NCI-H226 (cell line): ENCODE measurements around the gene KCNJ16.

Experiments
- DNase-seq: peaks from one replicate; pipeline ENCODE4 v3.0.0-alpha.2; 2015

The KCNJ16 gene

DNA sequence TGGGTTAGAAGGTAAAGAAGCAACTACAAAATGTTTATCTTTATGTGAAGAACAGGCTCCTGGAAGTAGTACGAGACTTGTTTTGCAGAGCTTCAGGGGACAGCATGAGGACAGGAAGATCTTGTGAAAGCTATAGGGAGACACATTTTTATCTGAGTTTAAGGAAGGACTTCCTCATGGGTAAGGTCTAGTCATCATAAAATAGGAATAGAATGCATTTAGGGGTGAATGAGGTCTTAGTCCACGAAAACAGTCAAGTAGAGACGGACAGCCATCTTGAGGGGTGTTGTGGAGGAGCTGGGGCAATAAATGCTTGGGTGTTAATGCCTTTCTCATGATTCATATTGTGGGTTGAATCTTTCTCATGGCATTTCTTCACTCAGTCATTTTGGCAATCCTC lies 24.3 kb downstream of the KCNJ16 start:
- no peak for DNase-seq

DNA sequence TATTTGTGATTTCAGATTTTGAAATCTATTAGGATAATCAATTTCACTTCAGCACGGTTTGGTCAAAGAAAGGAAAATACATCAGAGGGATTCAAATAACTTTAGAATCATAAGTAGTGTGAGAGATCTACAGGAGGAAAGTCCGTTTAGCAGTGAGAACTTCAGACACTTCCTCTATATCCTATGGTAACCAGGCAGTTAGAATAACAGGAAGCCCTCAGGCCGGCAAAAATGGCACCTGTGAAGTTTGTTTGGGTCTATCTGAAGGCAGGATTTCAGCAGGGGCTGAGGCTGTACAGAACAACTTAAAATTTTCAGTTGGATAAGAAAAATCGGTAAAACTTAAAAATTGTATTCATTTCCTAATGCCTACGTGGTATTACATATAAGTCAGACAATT lies 24.9 kb downstream of the KCNJ16 start:
- DNase-seq: no peak

- no peak for DNase-seq
These were observed 26.0 kb downstream of the KCNJ16 start for GRCh38 chr17:70100983-70101382.

GRCh38 chr17:70102531-70102930 lies 27.5 kb downstream of the KCNJ16 start:
- no peak for DNase-seq

- DNase-seq: no peak
These were observed 29.9 kb downstream of the KCNJ16 start for GRCh38 chr17:70104791-70105523.

- DNase-seq: no peak
These were observed 30.6 kb downstream of the KCNJ16 start for GRCh38 chr17:70105641-70106040.

GRCh38 chr17:70106551-70106950 lies 31.5 kb downstream of the KCNJ16 start:
- DNase-seq: no peak

DNA sequence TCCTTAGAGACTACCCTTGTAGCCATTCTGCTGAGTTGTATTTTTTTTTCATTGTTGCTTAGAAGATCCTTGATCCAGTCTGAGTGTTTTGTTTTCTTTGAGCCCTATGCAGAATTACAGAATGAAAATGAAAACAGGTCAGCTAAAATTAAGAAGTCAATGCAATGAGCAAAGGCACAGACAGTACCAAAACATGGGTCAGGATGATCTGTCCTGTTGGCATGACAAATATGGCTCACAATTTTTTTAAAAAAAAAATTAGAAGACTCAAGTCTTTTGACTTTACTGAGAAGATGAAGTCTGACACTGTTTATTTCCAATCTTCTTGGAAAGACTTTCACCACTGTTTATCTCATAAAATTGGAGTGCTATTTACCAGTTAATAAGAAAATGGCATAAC lies 32.4 kb downstream of the KCNJ16 start:
- no peak for DNase-seq

DNA sequence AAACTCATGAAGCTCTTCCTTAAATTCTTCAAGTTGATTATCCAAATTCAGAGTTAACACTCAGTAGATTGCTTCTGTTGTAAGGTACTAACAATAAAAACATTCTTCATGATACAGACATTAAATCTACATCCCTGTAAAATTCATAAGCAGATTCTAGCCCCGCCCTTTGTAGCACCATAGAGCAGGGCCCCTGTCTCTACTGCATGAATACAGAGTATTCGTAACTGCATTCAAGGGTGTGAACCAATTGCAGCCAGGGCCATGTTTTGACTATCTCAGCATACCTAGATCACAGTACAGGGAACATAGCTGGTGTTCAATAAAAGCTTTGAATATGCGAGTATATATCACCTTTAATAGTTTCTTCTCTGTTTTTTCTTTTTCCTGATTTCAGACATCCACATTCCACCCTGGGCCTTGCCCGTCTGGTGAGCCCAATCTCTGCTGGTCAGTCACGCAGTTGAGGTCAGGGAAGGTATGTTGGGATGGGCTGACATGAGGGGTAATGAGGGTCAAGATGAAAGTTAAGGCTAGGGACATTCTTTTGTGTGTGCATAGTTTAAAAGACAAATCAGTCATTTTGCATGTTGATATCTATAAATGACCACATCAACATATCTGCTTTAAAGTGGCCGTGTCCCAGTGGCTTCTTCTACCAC lies 33.0 kb downstream of the KCNJ16 start:
- DNase-seq: no peak

- no peak for DNase-seq
These were observed 34.5 kb downstream of the KCNJ16 start for GRCh38 chr17:70109497-70109896.

GRCh38 chr17:70110443-70110880 lies 35.4 kb downstream of the KCNJ16 start:
- DNase-seq: no peak

- no peak for DNase-seq
These were observed 36.2 kb downstream of the KCNJ16 start for GRCh38 chr17:70111201-70111600.

DNA sequence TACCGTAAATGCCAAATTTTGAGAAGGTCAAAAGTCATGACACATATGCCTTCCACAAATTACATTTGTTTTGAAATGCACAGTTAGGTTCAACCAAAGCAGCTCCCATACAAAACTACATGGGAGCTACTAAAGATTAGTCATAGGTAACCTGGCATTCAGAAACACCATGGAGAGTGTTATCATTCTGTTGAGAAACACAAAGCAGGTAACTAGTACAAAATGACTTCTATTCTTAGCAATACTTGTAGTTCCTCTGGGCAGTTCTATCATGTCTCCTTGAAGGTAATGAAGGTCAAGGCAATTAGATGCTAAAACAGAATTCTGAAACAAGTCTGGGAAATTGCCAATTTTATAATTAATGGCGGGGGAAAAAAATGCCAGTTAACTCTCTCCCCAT lies 39.4 kb downstream of the KCNJ16 start:
- no peak for DNase-seq

- no peak for DNase-seq
These were observed 40.1 kb downstream of the KCNJ16 start for GRCh38 chr17:70115126-70115525.

DNA sequence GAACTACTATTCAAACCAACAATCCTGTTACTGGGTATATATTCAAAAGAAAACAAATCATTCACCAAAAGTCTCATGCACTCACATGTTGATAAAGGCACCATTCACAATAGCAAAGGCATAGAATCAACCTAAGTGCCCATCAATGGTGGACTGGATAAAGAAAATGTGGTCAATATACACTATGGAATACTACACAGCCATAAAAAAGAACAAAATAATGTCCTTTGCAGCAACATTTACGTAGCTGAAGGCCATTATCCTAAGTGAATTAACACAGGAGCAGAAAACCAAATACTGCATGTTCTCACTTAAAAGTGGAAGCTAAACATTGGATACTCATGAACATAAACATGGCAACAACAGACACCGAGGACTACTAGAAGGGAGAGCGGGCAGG lies 41.9 kb downstream of the KCNJ16 start:
- no peak for DNase-seq

- DNase-seq: no peak
These were observed 44.5 kb downstream of the KCNJ16 start for GRCh38 chr17:70119545-70119944.

DNA sequence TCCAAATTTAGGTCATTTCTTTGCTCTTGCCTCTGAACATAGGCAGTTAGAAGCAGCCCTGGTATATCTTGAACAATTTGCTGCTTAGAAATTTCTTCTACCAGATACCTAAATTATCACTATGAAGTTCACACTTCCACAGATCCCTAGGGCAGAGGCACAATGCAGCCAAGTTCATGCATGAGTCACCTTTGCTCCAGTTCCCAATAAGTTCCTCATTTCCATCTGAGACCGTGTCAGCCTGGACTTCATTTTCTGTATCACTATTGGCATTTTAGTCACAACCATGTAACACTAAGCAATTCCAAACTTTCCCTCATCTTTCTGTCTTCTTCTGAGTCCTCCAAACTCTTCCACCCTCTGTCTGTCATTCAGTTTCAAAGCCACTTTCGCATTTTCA lies 45.0 kb downstream of the KCNJ16 start:
- no peak for DNase-seq

- no peak for DNase-seq
These were observed 45.4 kb downstream of the KCNJ16 start for GRCh38 chr17:70120425-70120824.

GRCh38 chr17:70121126-70121525 lies 46.1 kb downstream of the KCNJ16 start:
- DNase-seq: no peak

DNA sequence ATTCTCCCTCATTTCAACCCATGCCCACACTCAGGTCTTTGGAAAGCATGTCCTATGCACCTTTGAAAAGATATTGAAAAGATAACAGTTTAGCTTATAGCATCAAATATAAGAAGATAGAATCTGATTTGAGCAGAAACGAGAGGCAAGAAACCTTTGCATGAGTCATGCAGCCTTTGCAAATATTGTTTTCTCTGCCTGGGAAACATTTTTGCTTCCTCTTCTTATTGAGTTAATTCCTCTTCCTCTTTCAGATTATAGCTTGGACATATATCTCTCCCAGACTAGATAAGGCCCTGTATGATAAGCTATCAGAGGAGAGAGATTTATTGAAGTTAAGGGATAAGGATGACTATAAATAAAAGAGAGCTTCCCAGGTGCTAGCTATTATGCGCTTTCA lies 48.2 kb downstream of the KCNJ16 start:
- DNase-seq: no peak

DNA sequence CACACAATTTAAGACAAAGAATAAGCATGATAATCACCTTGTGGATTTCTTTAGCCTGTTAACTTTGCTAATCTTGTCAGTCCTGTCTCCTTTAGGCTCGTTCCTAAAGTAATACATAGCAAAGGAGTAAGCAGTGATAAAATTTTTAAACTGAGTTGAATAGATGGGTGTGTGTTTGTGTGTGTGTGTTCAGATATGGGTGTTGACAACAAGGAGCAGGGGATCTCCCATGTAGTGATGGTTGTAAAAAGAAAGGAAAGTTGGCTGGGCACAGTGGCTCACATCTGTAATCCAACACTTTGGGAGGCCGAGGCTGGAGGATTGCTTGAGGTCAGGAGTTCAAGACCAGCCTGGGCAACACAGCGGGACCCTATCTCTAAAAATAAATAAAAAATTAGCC lies 49.7 kb downstream of the KCNJ16 start:
- DNase-seq: no peak

- no peak for DNase-seq
These were observed 52.3 kb downstream of the KCNJ16 start for GRCh38 chr17:70127221-70127873.

DNA sequence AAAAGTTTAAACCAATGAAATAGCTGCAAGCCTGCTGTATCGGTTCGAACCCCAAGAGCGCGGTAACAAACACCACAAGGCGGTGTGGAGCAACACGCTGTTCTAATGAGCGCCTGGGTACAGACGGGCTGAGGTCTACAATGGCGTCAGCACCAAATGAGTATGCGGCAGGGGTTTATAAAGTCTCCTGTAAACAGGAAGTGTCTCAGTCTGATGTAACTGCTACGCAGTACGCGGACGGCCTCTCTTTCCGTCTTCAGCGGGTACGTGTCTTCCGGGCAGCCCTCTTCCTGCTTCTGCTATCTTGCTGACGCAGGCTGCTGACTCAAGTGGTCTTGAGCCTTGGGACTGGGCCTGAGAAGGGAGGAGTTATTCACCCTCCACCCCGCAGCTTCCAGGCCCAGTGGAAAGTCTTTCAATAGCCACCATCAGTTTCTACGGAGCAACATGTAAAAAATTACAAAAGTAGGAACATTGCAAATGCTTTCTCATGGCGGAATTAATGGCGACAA lies 53.8 kb downstream of the KCNJ16 start:
- no peak for DNase-seq

- no peak for DNase-seq
These were observed 55.3 kb downstream of the KCNJ16 start for GRCh38 chr17:70130289-70130688.
